IPS DF 19.7 (cell line): ENCODE results near the gene THEM4.
"Not testable (repeated sequence)": the region's sequence is repeated elsewhere in the genome, so short reads cannot be mapped to it uniquely, and the experiment has no call there.

Experiments
- DNase-seq: peaks from one replicate; pipeline ENCODE4 v3.0.0-alpha.2; 2013; ENCODE audit warnings: low read depth, low spot score

Gene THEM4

GRCh38 chr1:151893176-151893924 is 16.0 kb downstream of the THEM4 start:
- DNase-seq = no peak

- no peak for DNase-seq
These were observed 17.1 kb downstream of the THEM4 start for GRCh38 chr1:151892190-151892589.

GRCh38 chr1:151891512-151891911 is 17.8 kb downstream of the THEM4 start:
- DNase-seq = no peak

- DNase-seq = no peak
These were observed 20.2 kb downstream of the THEM4 start for GRCh38 chr1:151888972-151889570.

GRCh38 chr1:151887028-151887427 is 22.3 kb downstream of the THEM4 start:
- no peak for DNase-seq

DNA sequence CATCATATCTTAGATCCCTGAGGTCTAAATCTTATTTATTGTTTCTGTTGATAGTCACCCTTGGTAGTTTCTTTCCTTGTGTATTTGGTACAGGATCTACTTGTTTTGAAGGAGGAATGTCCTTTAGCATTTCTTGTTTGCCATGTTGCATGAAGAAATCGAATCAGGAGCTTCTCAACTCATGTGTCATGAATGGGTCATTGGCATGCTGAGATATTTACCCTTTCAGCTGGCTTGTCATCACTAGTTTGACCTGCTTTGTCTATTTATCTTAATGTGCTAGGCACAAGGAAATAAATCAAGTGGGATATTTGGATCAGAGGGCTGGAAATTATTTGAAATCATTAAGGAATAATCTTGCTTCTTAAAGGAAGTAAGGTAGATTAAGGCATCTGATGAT is 23.8 kb downstream of the THEM4 start:
- DNase-seq = no peak

DNA sequence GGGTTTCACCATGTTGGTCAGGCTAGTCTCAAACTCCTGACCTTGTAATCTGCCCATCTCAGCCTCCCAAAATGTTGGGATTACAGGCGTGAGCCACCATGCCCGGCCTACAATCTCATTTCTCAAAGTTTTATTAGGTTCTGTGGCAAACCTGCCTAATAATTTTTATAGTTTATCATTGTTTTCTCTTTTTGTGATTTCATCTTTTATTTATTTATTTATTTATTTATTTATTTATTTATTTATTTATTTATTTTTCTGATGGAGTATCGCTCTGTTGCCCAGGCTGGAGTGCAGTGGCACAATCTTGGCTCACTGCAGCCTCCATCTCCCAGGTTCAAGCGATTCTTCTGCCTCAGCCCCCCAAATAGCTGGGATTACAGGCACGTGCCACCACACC is 24.4 kb downstream of the THEM4 start:
- not testable (repeated sequence) for DNase-seq

GRCh38 chr1:151884445-151884844 is 24.9 kb downstream of the THEM4 start:
- not testable (repeated sequence) for DNase-seq

DNA sequence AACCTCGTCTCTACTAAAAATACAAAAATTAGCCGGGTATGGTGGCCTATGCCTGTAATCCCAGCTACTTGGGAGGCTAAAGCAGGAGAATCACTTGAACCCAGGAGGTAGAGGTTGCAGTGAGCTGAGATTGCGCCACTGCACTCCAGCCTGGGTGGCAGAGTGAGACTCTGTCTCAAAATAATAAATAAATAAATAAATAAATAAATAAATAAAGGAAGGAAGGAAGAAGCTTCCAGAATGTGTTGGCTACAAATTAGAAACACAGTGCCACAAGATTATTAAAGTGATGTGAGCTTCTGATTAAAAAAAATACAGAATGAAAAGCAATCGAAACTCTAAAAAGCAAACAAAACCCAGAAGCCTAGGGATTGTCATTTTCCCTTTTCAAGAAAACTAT is 25.4 kb downstream of the THEM4 start:
- not testable (repeated sequence) for DNase-seq

- DNase-seq = not testable (repeated sequence)
These were observed 26.4 kb downstream of the THEM4 start for GRCh38 chr1:151882918-151883317.

DNA sequence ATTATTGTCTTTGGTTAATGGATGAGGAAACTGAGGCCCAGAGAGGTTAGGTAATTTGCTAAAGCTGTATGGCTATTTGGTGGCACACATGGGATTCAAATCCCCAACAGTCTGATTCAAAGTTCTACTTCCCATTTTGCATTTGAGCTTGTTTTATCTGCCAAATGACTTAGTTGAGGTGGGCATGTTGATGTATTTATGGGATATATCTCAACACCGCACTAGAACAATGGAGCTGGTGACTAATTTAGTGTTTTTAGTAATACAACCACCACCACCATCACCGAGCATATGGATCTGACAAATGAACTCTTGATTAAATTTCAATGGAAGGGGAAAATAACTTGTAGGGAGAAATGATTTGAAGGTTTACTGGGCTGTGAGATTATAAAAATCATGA is 26.8 kb downstream of the THEM4 start:
- no peak for DNase-seq

DNA sequence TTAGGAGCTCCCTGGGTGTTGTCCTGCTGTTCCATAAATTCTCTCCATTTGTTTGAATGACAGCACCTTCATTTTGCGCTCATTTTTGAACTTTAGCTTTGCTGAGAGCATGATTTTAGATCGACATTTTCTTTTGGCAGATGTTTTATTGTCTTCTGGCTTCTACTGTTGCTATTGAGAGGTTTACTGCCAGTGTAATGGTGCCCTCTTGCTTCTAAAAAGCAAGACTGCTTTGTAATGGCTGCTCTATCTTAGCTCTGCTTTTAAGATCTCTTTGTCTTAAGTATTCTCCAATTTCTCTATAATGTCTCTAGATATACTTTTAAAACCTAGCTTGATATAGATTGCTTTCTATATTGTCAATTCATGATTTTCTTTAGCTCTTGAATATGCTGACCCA is 27.8 kb downstream of the THEM4 start:
- no peak for DNase-seq

DNA sequence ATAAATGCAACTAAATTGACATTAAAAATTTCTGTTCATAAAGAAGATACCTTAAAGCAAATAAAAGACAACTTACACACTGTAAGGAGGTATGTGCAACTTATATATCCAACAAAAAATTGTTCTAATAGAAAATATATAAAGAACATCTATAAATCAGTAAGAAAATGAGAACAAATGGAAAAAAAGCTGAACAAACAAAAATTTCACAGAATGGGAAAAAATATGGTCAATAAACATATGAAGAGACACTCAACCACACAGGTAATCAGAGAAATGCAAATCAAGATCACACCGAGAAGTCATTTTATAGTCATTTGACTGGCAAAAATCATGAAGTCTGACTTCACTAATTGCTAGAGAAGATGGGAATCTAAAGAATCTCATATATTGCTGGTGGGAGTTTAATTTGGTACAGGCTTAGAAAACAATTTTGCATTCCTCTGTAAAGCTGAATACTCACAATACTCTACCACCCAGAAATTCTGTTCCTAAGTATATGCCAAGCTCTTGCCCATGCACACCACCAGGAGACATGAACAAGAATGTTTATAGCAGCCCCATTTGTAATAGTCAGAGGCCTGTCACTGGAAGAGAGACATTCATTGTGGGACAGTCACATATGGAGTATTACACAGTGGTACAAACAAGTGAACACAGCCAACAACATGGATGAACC is 33.8 kb downstream of the THEM4 start:
- no peak for DNase-seq

DNA sequence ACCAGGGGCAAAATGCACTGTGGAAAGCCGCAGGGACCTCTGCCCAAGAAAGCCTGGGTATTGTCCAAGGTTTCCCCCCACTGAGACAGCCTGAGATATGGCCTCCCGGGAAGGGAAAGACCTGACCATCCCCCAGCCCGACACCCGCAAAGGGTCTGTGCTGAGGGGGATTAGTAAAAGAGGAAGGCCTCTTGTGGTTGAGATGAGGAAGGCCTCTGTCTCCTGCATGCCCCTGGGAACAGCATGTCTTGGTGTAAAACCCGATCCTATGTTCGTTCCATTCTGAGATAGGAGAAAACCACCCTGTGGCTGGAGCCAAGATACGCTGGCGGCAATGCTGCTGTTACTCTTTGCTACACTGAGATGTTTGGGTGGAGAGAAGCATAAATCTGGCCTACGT is 36.5 kb downstream of the THEM4 start:
- not testable (repeated sequence) for DNase-seq

DNA sequence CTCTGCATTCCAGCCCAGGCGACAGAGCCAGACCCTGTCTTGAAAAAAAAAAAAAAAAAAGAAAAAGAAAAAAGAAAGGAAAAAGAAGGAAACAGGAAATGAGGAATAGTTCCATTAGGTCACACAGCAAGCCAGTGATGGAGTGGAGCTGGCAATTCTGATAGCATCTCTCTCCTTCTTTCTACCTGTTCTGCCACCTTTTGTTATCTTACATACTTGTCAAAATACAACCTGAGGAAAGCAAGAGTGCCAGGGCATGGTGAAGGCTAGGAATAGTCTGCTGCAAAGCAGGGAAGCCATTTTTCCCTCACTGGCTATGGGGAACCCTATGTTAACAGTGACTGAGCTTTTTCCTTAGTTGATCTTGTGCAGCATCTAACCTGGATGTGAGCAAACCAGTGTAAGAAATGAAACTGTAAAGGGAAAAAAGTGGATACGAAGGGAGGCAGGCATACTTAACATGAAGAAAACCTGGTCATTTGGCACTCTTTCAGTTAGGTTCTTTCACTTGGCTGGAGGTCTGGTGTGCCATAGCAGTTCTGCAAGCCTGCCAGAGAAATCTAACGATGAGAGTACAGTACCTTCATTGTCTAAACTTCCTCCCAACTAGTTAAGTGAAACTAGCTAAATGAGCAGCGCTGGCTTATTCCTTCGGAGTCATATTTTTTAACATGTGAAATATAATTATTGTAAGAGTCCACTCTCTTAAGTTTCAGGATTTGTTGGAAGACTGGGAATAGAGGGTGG is 37.9 kb downstream of the THEM4 start:
- DNase-seq = no peak

GRCh38 chr1:151868486-151868885 is 40.8 kb downstream of the THEM4 start:
- no peak for DNase-seq

GRCh38 chr1:151867765-151868411 is 41.4 kb downstream of the THEM4 start:
- DNase-seq = no peak

DNA sequence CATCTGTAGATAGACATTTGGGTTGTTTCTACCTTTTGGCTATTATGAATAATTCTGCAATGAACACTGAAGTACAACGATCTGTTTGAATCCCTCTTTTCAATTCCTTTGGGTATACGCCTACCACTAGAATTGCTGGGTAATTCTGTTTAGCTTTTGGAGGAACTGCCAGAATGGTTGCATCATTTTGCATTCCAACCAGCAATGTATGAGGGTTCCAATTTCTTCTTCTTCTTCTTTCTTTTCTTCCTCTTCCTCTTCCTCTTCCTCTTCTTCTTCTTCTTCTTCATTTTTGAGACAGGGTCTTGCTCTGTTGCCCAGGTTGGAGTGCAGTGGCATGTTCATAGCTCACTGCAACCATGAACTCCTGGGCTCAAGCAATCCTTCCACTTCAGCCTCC is 42.0 kb downstream of the THEM4 start:
- DNase-seq = no peak

DNA sequence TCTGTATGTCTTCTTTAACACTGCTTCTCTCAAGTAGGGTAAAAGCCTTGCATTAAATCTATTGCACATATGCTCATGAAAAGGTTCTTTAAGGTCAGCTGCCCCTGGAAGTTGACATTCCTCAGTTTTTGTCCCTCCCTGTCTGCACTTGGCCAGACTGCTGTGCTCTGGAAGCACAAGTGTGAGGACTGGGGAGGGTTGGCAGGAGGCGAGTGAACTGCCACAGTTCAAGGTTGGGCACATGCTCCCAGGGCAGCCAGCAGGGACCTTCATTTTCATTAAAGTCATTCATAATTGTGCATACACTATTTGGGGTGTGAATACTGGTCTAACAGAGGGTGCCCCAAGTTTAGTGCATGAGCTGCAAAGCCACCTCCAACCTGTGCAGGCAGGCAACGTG is 44.9 kb downstream of the THEM4 start:
- DNase-seq = no peak

DNA sequence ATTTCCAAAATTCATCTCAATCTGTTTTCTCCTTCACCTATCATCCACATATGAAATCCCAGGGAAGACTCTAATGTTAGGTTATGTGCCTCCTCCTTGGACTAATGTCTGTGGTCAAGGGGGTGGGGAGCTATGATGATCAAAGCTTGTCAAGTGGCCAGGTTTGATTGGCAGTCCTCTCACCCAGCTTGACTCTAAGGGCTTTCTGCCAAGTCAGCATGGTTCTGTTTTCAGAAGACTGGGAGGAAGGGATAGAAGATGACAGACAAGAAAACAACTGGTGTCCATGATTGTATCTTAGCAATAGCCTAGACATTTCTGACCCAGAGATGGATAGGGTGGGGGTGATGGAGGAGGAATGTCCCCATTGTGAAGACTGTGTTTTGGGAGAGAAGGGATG is 46.7 kb downstream of the THEM4 start:
- DNase-seq = no peak

- DNase-seq = no peak
These were observed 48.7 kb downstream of the THEM4 start for GRCh38 chr1:151860504-151861187.
